MCF 10A (cell line): Measurements from ENCODE around the gene SULT4A1. TPM values are rescaled to one million over a fixed set of nuclear protein-coding genes. Genes with fewer than 3 reads are reported as not detected.

Experiments used
- BruUV-seq: library from RNA; stranded (reverse); fragments of 400-500 nt; replicated peaks from 2 replicates; lab custom pipeline; 2021; lab: Mats Ljungman, UMichigan
- CTCF ChIA-PET: fragments of 300-600 bp; sonication (Branson Sonifier 250); formaldehyde crosslinking; extraction: SDS; loops from one replicate; lab custom pipeline; 2021; ENCODE audit warnings: antibody characterized with exemption, inconsistent platforms; lab: Yijun Ruan, JAX
- POLR2A ChIA-PET: fragments of 300-600, 350-650 bp; sonication (Branson Sonifier 250); formaldehyde crosslinking; extraction: SDS; loops from one replicate; lab custom pipeline; 2020; ENCODE audit warnings: antibody characterized with exemption, inconsistent platforms; lab: Yijun Ruan, JAX
- DNase-seq: peaks from one replicate; pipeline ENCODE4 v3.0.0-alpha.2; 2018; ENCODE audit not compliant: unreplicated experiment
- H3K27ac Mint-ChIP-seq: one replicate; pipeline ENCODE4 v1.8.0; 2022; ENCODE audit warnings: mild to moderate bottlenecking, low read depth, mixed read lengths; ENCODE audit not compliant: unreplicated experiment
- H3K27me3 Mint-ChIP-seq: one replicate; pipeline ENCODE4 v1.8.0; 2022; ENCODE audit warnings: mixed read lengths; ENCODE audit not compliant: insufficient read depth, unreplicated experiment
- H3K36me3 Mint-ChIP-seq: one replicate; pipeline ENCODE4 v1.8.0; 2022; ENCODE audit warnings: mild to moderate bottlenecking, moderate library complexity, mixed read lengths; ENCODE audit not compliant: insufficient read depth, unreplicated experiment
- H3K4me1 Mint-ChIP-seq: one replicate; pipeline ENCODE4 v1.8.0; 2022; ENCODE audit warnings: mixed read lengths; ENCODE audit not compliant: insufficient read depth, unreplicated experiment
- H3K4me3 Mint-ChIP-seq: one replicate; pipeline ENCODE4 v1.8.0; 2022; ENCODE audit warnings: mild to moderate bottlenecking, moderate library complexity, mixed read lengths; ENCODE audit not compliant: unreplicated experiment
- H3K9me3 Mint-ChIP-seq: one replicate; pipeline ENCODE4 v1.8.0; 2022; ENCODE audit warnings: mixed read lengths; ENCODE audit not compliant: unreplicated experiment
- intact Hi-C: fragments of 100-400 bp; cut with micrococcal nuclease; formaldehyde crosslinking; loops from 2 replicates; pipeline ENCODE4 v1.14.1; 2022
- total RNA-seq: library from RNA; stranded (reverse); gene quantifications from 2 replicates; pipeline ENCODE4 v1.2.3, GENCODE V29; 2022
- TF ChIP-seq, protein P1 (sequence below): fragments of 200-600 bp; IDR thresholded peaks from one replicate; pipeline ENCODE4 v1.8.0; 2022; ENCODE audit warnings: antibody characterized with exemption, mild to moderate bottlenecking; ENCODE audit not compliant: unreplicated experiment

SULT4A1 gene
- total RNA-seq, 1 experiment from 2014 or later: not detected

DNA sequence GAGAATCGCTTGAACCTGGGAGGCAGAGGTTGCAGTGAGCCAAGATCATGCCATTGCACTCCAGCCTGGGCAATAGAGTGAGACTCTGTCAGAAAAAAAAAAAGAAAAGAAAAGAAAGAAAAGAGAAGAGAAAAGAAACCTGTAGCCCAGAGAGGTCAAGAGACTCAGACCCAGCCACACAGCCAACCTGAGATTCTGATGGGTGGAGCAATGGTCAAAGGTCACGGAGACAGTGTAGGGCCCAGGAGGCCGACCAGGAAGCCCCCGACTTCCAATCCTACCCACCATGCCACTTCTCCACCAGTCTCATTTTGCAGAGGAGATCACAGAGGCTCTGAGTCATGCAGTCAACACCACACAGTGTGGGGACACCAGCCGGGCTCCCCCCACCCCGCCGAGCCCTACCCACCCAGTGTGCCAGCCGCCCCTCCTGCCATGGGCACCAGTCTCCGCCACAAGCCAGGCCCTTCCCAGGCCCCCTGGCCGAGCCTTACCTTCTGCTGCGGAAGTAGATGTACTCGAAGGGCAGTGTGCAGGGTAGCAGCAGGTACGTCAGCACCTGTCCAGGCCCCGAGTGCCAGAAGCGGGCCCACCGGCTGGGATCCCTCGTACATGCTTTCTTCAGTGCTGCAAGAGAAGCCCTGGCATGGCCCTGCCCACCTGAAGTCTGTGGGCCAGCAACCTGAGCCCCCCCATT lies 21.6 kb upstream of the SULT4A1 start:
- Mint-ChIP-seq H3K4me3 (no peak overlapping the region), H3K27ac (no peak overlapping the region), H3K36me3 (peaks cover 6% of the 10 kb centered on the region), H3K4me1 (no peaks in the 10 kb centered on the region), H3K27me3 (peaks cover 35% of the 10 kb centered on the region), H3K9me3 (no peaks in the 10 kb centered on the region)
- POLR2A ChIA-PET: no interaction called here
- CTCF ChIA-PET: interaction anchor here (0.7 to 3.8 kb wide), 17 partner anchors 9 to 829 kb away, joined by 3 to 38 read pairs (median 4); no protein-coding TSS in a partner anchor
- intact Hi-C loops: loop anchor here (1.0 to 5.0 kb wide), 2 partner anchors 62 to 743 kb away; no protein-coding TSS in a partner anchor
- TF ChIP-seq, protein P1, sequence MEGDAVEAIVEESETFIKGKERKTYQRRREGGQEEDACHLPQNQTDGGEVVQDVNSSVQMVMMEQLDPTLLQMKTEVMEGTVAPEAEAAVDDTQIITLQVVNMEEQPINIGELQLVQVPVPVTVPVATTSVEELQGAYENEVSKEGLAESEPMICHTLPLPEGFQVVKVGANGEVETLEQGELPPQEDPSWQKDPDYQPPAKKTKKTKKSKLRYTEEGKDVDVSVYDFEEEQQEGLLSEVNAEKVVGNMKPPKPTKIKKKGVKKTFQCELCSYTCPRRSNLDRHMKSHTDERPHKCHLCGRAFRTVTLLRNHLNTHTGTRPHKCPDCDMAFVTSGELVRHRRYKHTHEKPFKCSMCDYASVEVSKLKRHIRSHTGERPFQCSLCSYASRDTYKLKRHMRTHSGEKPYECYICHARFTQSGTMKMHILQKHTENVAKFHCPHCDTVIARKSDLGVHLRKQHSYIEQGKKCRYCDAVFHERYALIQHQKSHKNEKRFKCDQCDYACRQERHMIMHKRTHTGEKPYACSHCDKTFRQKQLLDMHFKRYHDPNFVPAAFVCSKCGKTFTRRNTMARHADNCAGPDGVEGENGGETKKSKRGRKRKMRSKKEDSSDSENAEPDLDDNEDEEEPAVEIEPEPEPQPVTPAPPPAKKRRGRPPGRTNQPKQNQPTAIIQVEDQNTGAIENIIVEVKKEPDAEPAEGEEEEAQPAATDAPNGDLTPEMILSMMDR: no peak
- BruUV-seq: no TSS peak
- no peak for DNase-seq

DNA sequence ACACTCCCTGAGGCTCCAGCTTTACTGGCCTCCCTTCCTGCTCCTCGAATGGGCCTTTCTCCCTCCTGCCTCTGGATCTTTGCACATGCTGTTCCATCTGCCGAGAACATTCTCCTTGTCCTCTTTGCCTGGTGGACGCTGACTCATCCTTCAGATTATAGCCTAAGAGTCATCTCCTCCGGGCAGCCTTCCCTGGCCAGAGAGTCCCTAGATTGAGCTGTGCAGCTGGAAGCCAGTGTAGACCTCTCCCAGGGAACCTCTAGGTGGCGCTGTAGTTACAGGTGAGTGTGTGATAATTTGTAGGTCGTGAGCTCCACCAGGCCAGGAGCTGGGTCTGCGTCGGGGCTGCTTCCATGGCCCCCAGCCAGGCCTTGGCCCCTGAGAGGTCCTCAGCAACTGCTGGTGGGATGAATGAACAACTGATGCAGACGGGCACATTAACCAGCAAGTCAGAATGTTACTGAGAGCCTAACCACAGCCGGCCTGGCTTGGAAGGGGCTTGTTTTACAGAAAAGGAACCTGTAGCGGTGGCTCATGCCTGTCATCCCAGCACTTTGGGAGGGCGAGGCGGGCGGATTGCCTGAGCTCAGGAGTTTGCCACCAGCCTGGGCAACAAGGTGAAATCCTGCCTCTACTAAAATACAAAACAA lies 20.8 kb upstream of the SULT4A1 start:
- TF ChIP-seq, protein P1: peak; percentile 62
- Mint-ChIP-seq H3K9me3 (no peaks in the 10 kb centered on the region), H3K27ac (no peak overlapping the region), H3K4me3 (no peak overlapping the region), H3K36me3 (peaks cover 6% of the 10 kb centered on the region), H3K27me3 (peaks cover 35% of the 10 kb centered on the region), H3K4me1 (no peaks in the 10 kb centered on the region)
- ChIA-PET CTCF (interaction anchor here (0.6 to 3.8 kb wide), 16 partner anchors 9 to 744 kb away, joined by 3 to 38 read pairs (median 4); no protein-coding TSS in a partner anchor), POLR2A (no interaction called here)
- peak; percentile 90 for DNase-seq
- BruUV-seq: no TSS peak
- intact Hi-C loops: loop anchor here (1.0 to 5.0 kb wide), 2 partner anchors 63 to 744 kb away; no protein-coding TSS in a partner anchor

DNA sequence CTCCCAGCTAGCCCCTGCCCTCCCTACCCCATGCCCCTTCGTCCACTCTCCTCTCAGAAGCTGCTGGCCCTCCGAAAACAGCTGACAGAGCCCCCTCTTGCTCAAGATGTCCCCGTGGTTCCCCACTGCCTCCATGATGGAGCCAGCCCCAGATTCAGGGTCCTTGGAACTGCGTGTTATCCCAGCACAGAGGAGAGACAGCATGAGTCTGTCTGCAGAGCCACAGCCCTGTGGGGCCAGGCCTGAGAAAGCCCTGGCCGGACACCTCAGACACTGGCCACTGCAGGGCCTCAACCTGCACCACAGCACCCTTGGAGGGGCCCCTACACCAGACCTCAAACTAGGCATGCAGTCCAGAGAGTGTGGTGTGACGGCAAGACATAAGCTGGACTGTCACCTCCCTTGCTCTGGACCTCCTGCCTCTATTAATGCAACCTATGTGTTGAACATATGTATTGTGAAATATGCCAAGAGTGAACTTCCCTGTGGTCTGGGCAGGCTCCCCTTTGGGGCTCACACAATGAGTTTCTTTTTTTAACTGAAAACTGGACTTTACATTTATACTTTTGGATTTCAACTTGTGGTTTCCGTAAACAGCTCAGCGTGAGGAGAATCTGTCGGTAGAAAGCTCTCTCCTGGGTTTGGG lies 19.9 kb upstream of the SULT4A1 start:
- POLR2A ChIA-PET: no interaction called here
- H3K27ac Mint-ChIP-seq: no peak overlapping the region
- CTCF ChIA-PET: interaction anchor here (0.6 to 3.8 kb wide), 11 partner anchors 8 to 485 kb away, joined by 3 to 38 read pairs (median 4); no protein-coding TSS in a partner anchor
- peaks cover 4% of the 10 kb centered on the region for H3K36me3 Mint-ChIP-seq
- TF ChIP-seq, protein P1: no peak
- no peaks in the 10 kb centered on the region for H3K4me1 Mint-ChIP-seq
- DNase-seq: no peak
- no peaks in the 10 kb centered on the region for H3K9me3 Mint-ChIP-seq
- H3K27me3 Mint-ChIP-seq: peaks cover 35% of the 10 kb centered on the region
- no TSS peak for BruUV-seq
- H3K4me3 Mint-ChIP-seq: no peak overlapping the region
- intact Hi-C loops: loop anchor here (5.0 kb wide), 1 partner anchor 745 kb away; no protein-coding TSS in a partner anchor
